Neural cell (in vitro differentiated cells): ENCODE results near the gene CAPN9. TPM values are rescaled to one million over a fixed set of nuclear protein-coding genes. Genes with fewer than 3 reads are reported as not detected.

ENCODE experiments used
- H2AFZ ChIP-seq: fragments of 200-600, 300-800 bp; sonication (generic), shearing (Covaris generic); 2 replicates; pipeline ENCODE4 v1.6.0; 2014; ENCODE audit warnings: low read depth, mild to moderate bottlenecking, antibody characterized with exemption, low read length, moderate library complexity
- H3F3A ChIP-seq: fragments of 200-600 bp; shearing (Covaris generic); 2 replicates; pipeline ENCODE4 v1.6.1; 2016; ENCODE audit warnings: mild to moderate bottlenecking, moderate library complexity, mixed read lengths, antibody characterized with exemption, low read length; ENCODE audit not compliant: insufficient read depth, poor library complexity, severe bottlenecking
- H3K27ac ChIP-seq: fragments of 200-600, 300-800 bp; sonication (generic), shearing (Covaris generic); 2 replicates; pipeline ENCODE4 v1.5.1; 2014; ENCODE audit warnings: mild to moderate bottlenecking, low read length, moderate library complexity
- H3K27me3 ChIP-seq: fragments of 300-800, 200-600 bp; sonication (generic), shearing (Covaris generic); 2 replicates; pipeline ENCODE4 v1.6.0; 2014; ENCODE audit warnings: mild to moderate bottlenecking, low read depth, low read length, moderate library complexity; ENCODE audit not compliant: insufficient read depth
- H3K36me3 ChIP-seq: fragments of 300-800, 200-600 bp; sonication (generic), shearing (Covaris generic); 2 replicates; pipeline ENCODE4 v1.5.1; 2014; ENCODE audit warnings: mild to moderate bottlenecking, antibody characterized with exemption, low read length, moderate library complexity; ENCODE audit not compliant: insufficient read depth
- H3K4me2 ChIP-seq: fragments of 300-800, 200-600 bp; sonication (generic), shearing (Covaris generic); 2 replicates; pipeline ENCODE4 v1.6.0; 2014; ENCODE audit warnings: mild to moderate bottlenecking, low read length
- H3K4me3 ChIP-seq: fragments of 300-800, 200-600 bp; sonication (generic), shearing (Covaris generic); 2 replicates; pipeline ENCODE4 v1.5.1; 2014; ENCODE audit warnings: mild to moderate bottlenecking, low read length, moderate library complexity
- H3K79me2 ChIP-seq: fragments of 200-600 bp; shearing (Covaris generic); replicated peaks from 2 replicates; pipeline ENCODE4 v1.6.0; 2014; ENCODE audit warnings: mild to moderate bottlenecking, low read length, moderate library complexity; ENCODE audit not compliant: insufficient read depth
- H3K9ac ChIP-seq: fragments of 300-800, 200-600 bp; sonication (generic), shearing (Covaris generic); 2 replicates; pipeline ENCODE4 v1.6.1; 2016; ENCODE audit warnings: mild to moderate bottlenecking, low read length, mixed read lengths
- H3K9me2 ChIP-seq: fragments of 200-600 bp; shearing (Covaris generic); 2 replicates; pipeline ENCODE4 v1.6.1; 2016; ENCODE audit warnings: mild to moderate bottlenecking, low read length, mixed read lengths; ENCODE audit not compliant: insufficient read depth
- H3K9me3 ChIP-seq: fragments of 200-600, 300-800 bp; sonication (generic), shearing (Covaris generic); 2 replicates; pipeline ENCODE4 v1.6.1; 2016; ENCODE audit warnings: mild to moderate bottlenecking, mixed run types, low read length, moderate library complexity, mixed read lengths
- H4K20me1 ChIP-seq: fragments of 200-600 bp; shearing (Covaris generic); 2 replicates; pipeline ENCODE4 v1.6.1; 2016; ENCODE audit warnings: mild to moderate bottlenecking, mixed run types; ENCODE audit not compliant: insufficient read depth
- EP300 ChIP-seq: fragments of 450-650 bp; conservative IDR thresholded peaks from 2 replicates; pipeline ENCODE4 v1.6.1; 2014; ENCODE audit warnings: antibody characterized with exemption, mild to moderate bottlenecking, moderate library complexity; ENCODE audit not compliant: poor library complexity, severe bottlenecking
- EZH2 ChIP-seq: fragments of 200-600, 300-800 bp; shearing (Covaris generic), sonication (generic); IDR thresholded peaks from 2 replicates; pipeline ENCODE4 v1.6.1; 2014; ENCODE audit warnings: antibody characterized with exemption, low read length, borderline replicate concordance, mild to moderate bottlenecking; ENCODE audit not compliant: insufficient read depth, poor library complexity, severe bottlenecking
- MXI1 ChIP-seq: fragments of 450-650 bp; conservative IDR thresholded peaks from 2 replicates; pipeline ENCODE4 v1.6.1; 2014; ENCODE audit warnings: antibody characterized with exemption, mild to moderate bottlenecking; ENCODE audit not compliant: poor library complexity, severe bottlenecking
- POLR2AphosphoS5 ChIP-seq: IDR thresholded peaks from 2 replicates; pipeline ENCODE4 v1.6.1; 2012
- RAD21 ChIP-seq: fragments of 450-650 bp; conservative IDR thresholded peaks from 2 replicates; pipeline ENCODE4 v1.6.1; 2014; ENCODE audit warnings: antibody characterized with exemption, mild to moderate bottlenecking, moderate library complexity
- SMC3 ChIP-seq: fragments of 450-650 bp; conservative IDR thresholded peaks from 2 replicates; pipeline ENCODE4 v1.6.1; 2014; ENCODE audit warnings: antibody characterized with exemption, mild to moderate bottlenecking, moderate library complexity; ENCODE audit not compliant: poor library complexity
- TAF1 ChIP-seq: IDR thresholded peaks from 2 replicates; pipeline ENCODE4 v1.6.1; 2012; ENCODE audit warnings: low read depth
- polyA plus RNA-seq: library from polyadenylated mRNA; depleted of rRNA; stranded (reverse); fragments of >200 nt; gene quantifications from 2 replicates; pipeline ENCODE4 v1.2.3, GENCODE V29; 2014
- TF ChIP-seq, protein P1 (sequence below): fragments of 450-650 bp; IDR thresholded peaks from 2 replicates; pipeline ENCODE4 v1.5.1; 2014; ENCODE audit warnings: antibody characterized with exemption, mild to moderate bottlenecking, moderate library complexity; ENCODE audit not compliant: poor library complexity, severe bottlenecking
- TF ChIP-seq, protein P2 (sequence below): IDR thresholded peaks from 2 replicates; pipeline ENCODE4 v1.6.1; 2012; ENCODE audit warnings: borderline replicate concordance

The CAPN9 gene
- polyA plus RNA-seq, 1 donor from 2014 or later = 0.14 TPM

DNA sequence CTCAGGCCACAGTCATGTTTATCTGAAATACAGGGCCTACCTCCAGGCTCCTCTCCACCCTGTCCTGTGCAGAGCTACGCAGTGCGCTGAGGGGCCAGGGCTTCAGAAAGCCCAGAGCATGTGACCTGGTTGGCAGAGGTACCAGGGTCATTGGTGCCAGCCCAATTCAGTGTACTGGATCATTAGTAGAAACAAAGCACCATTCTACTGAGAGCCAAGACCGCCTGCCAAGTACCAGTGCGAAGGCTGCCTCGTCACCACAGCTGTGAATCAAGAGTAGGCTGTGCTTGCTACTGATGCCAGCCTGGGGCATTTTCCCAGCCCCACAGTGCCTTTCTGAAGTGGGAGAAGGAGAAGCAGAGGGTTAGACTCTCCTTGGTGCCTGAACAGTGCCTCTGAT is 59.8 kb downstream of the CAPN9 start:
- Histone ChIP-seq H3K9me2 (no peaks in the 10 kb centered on the region), H3K36me3 (no peaks in the 10 kb centered on the region), H3K9me3 (no peaks in the 10 kb centered on the region), H3F3A (no peaks in the 10 kb centered on the region), H4K20me1 (no peaks in the 10 kb centered on the region), H3K4me3 (no peak overlapping the region), H3K9ac (no peak overlapping the region), H3K4me2 (no peak overlapping the region), H3K79me2 (no peaks in the 10 kb centered on the region), H2AFZ (no peak overlapping the region), H3K27ac (no peak overlapping the region), H3K27me3 (no peaks in the 10 kb centered on the region)
- TF ChIP-seq SMC3 (no peak), EP300 (no peak), EZH2 (no peak), TAF1 (no peak), POLR2AphosphoS5 (no peak), MXI1 (no peak), RAD21 (no peak)
- TF ChIP-seq, protein P1, sequence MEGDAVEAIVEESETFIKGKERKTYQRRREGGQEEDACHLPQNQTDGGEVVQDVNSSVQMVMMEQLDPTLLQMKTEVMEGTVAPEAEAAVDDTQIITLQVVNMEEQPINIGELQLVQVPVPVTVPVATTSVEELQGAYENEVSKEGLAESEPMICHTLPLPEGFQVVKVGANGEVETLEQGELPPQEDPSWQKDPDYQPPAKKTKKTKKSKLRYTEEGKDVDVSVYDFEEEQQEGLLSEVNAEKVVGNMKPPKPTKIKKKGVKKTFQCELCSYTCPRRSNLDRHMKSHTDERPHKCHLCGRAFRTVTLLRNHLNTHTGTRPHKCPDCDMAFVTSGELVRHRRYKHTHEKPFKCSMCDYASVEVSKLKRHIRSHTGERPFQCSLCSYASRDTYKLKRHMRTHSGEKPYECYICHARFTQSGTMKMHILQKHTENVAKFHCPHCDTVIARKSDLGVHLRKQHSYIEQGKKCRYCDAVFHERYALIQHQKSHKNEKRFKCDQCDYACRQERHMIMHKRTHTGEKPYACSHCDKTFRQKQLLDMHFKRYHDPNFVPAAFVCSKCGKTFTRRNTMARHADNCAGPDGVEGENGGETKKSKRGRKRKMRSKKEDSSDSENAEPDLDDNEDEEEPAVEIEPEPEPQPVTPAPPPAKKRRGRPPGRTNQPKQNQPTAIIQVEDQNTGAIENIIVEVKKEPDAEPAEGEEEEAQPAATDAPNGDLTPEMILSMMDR = no peak
- TF ChIP-seq, protein P2, sequence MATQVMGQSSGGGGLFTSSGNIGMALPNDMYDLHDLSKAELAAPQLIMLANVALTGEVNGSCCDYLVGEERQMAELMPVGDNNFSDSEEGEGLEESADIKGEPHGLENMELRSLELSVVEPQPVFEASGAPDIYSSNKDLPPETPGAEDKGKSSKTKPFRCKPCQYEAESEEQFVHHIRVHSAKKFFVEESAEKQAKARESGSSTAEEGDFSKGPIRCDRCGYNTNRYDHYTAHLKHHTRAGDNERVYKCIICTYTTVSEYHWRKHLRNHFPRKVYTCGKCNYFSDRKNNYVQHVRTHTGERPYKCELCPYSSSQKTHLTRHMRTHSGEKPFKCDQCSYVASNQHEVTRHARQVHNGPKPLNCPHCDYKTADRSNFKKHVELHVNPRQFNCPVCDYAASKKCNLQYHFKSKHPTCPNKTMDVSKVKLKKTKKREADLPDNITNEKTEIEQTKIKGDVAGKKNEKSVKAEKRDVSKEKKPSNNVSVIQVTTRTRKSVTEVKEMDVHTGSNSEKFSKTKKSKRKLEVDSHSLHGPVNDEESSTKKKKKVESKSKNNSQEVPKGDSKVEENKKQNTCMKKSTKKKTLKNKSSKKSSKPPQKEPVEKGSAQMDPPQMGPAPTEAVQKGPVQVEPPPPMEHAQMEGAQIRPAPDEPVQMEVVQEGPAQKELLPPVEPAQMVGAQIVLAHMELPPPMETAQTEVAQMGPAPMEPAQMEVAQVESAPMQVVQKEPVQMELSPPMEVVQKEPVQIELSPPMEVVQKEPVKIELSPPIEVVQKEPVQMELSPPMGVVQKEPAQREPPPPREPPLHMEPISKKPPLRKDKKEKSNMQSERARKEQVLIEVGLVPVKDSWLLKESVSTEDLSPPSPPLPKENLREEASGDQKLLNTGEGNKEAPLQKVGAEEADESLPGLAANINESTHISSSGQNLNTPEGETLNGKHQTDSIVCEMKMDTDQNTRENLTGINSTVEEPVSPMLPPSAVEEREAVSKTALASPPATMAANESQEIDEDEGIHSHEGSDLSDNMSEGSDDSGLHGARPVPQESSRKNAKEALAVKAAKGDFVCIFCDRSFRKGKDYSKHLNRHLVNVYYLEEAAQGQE = no peak

DNA sequence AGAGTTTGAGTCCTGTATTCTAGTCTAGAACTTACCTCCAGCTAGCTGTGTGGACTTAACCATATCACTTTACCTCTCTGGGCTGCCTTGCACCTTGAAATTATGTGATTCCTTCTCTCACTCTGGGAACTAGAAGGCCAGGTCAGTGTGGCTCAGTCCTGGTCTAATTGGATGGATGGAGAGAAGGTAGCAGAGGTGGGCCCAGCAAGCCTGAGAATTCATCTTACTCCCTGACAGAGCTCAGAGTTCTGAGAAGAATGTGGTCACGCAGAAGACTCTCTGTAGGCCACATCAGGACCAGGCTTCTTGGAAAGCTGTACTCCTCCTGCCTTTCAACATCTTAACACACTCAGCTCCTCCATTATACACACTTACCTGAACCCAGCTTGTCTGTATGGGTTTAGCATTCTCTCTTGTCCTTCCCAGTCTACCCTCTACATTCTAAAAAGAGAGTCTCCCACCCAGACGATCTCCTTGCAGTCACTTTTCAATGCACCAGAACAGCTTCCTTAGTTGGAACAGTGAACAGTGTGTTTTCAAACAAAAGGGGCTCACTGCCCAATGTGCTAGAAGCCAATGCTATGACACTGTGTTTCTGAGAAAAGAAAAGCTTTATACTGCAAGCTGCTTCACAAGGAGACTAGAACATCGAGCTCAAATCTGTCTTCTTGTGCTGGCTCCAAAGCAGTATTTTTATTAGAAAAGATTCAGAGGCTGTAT is 60.5 kb downstream of the CAPN9 start:
- no peak overlapping the region for H3K27ac ChIP-seq
- no peaks in the 10 kb centered on the region for H3K79me2 ChIP-seq
- H3K9me2 ChIP-seq = no peaks in the 10 kb centered on the region
- no peaks in the 10 kb centered on the region for H3K9me3 ChIP-seq
- no peaks in the 10 kb centered on the region for H3K27me3 ChIP-seq
- H3K4me3 ChIP-seq = no peak overlapping the region
- no peaks in the 10 kb centered on the region for H3K36me3 ChIP-seq
- H2AFZ ChIP-seq = no peak overlapping the region
- H3K9ac ChIP-seq = no peak overlapping the region
- H3F3A ChIP-seq = no peaks in the 10 kb centered on the region
- TF ChIP-seq, protein P1 = no peak
- no peak for TF ChIP-seq SMC3
- TF ChIP-seq EP300 = no peak
- TF ChIP-seq RAD21 = no peak
- TF ChIP-seq EZH2 = no peak
- no peaks in the 10 kb centered on the region for H4K20me1 ChIP-seq
- no peak overlapping the region for H3K4me2 ChIP-seq
